GM12875 (cell line): ENCODE measurements around the gene HMOX1.

Experiments used
- H3K4me3 ChIP-seq: one replicate; pipeline ENCODE4 v1.5.1; 2011; ENCODE audit warnings: low read depth, low read length, control low read depth
- CTCF ChIP-seq: IDR thresholded peaks from 2 replicates; pipeline ENCODE4 v1.5.1; 2011; ENCODE audit warnings: low read depth, mild to moderate bottlenecking, control low read depth, inconsistent platforms, low read length, moderate library complexity, borderline replicate concordance; ENCODE audit not compliant: insufficient read depth

HMOX1 gene

GRCh38 chr22:35337932-35338331, 43.0 kb upstream of the HMOX1 start:
- 0 out of 2 replicates have a peak, but pooled peaks have one; percentile 10 for TF ChIP-seq CTCF
- H3K4me3 ChIP-seq, result no peak overlapping the region

GRCh38 chr22:35341090-35341874, 39.6 kb upstream of the HMOX1 start:
- TF ChIP-seq CTCF, result no peak
- no peak overlapping the region for H3K4me3 ChIP-seq

- no peak for TF ChIP-seq CTCF
- no peak overlapping the region for H3K4me3 ChIP-seq
Observed at GRCh38 chr22:35342390-35342789, 38.5 kb upstream of the HMOX1 start.

- no peak overlapping the region for H3K4me3 ChIP-seq
- TF ChIP-seq CTCF, result no peak
Observed at GRCh38 chr22:35343664-35344550, 37.0 kb upstream of the HMOX1 start.

GRCh38 chr22:35344956-35345690, 35.8 kb upstream of the HMOX1 start:
- TF ChIP-seq CTCF, result no peak
- H3K4me3 ChIP-seq, result no peak overlapping the region

GRCh38 chr22:35345808-35346505, 34.9 kb upstream of the HMOX1 start:
- H3K4me3 ChIP-seq, result no peak overlapping the region
- no peak for TF ChIP-seq CTCF
